Osteocyte (in vitro differentiated cells): ENCODE results near the gene ISG15. TPM values are rescaled to one million over a fixed set of nuclear protein-coding genes. Genes with fewer than 3 reads are reported as not detected.
"Not testable (repeated sequence)": the region's sequence is repeated elsewhere in the genome, so short reads cannot be mapped to it uniquely, and the experiment has no call there.

Experiments used
- DNase-seq: peaks from one replicate; pipeline ENCODE4 v3.0.0; 2021; ENCODE audit warnings: mixed read lengths; ENCODE audit not compliant: unreplicated experiment; ENCODE audit errors: extremely low spot score
- H3K27ac Mint-ChIP-seq: one replicate; pipeline ENCODE4 v1.8.0; 2021; ENCODE audit warnings: mild to moderate bottlenecking, mixed read lengths; ENCODE audit not compliant: unreplicated experiment
- H3K27me3 Mint-ChIP-seq: one replicate; pipeline ENCODE4 v1.8.0; 2021; ENCODE audit warnings: mixed read lengths; ENCODE audit not compliant: unreplicated experiment
- H3K36me3 Mint-ChIP-seq: one replicate; pipeline ENCODE4 v1.8.0; 2021; ENCODE audit warnings: mixed read lengths; ENCODE audit not compliant: unreplicated experiment
- H3K4me1 Mint-ChIP-seq: one replicate; pipeline ENCODE4 v1.8.0; 2021; ENCODE audit warnings: mixed read lengths; ENCODE audit not compliant: unreplicated experiment
- H3K4me3 Mint-ChIP-seq: one replicate; pipeline ENCODE4 v1.8.0; 2021; ENCODE audit warnings: mild to moderate bottlenecking, moderate library complexity, mixed read lengths; ENCODE audit not compliant: unreplicated experiment
- H3K9me3 Mint-ChIP-seq: one replicate; pipeline ENCODE4 v1.8.0; 2021; ENCODE audit warnings: mixed read lengths; ENCODE audit not compliant: unreplicated experiment
- CTCF ChIP-seq: fragments of 200-600 bp; sonication (generic); IDR thresholded peaks from 2 replicates; pipeline ENCODE4 v1.5.0; 2021; ENCODE audit warnings: antibody characterized with exemption, mild to moderate bottlenecking, moderate library complexity
- total RNA-seq: library from RNA; stranded (reverse); gene quantifications from 2 replicates; pipeline ENCODE4 v1.2.1, GENCODE V29; 2021

ISG15 gene
- total RNA-seq, 1 donor from 2014 or later = 30.6 TPM

DNA sequence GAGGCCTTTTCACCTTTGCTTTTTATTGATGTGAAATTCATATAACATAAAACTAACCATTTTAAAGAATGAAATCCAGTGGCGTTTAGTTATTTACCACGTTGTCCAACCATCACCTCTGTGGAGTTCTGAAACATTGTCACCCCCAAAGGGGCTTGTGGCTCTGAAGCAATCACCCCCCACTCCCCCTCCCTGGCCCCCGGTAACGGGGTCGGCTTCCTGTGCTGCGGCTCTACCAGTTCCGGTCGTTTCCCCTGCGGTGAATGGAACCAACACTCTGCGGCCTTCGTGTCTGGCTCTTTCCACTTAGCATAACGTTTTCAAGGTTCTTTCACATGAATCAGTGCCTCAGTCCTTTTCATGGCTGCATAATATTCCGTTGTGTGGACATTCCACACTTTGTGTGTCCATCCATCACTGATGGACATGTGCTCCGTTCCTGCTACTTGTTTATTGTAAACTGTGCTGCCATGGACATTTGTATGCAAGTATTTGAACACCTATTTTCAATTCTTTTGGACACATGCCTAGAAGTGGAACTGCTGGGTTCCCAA, 1.8 kb upstream of the ISG15 start:
- no peak for DNase-seq
- no peak for TF ChIP-seq CTCF
- Mint-ChIP-seq H3K9me3 (no peaks in the 10 kb centered on the region), H3K4me3 (no peak overlapping the region), H3K27ac (no peak overlapping the region), H3K27me3 (no peaks in the 10 kb centered on the region), H3K36me3 (peaks cover 5% of the 10 kb centered on the region), H3K4me1 (peaks cover 24% of the 10 kb centered on the region)

DNA sequence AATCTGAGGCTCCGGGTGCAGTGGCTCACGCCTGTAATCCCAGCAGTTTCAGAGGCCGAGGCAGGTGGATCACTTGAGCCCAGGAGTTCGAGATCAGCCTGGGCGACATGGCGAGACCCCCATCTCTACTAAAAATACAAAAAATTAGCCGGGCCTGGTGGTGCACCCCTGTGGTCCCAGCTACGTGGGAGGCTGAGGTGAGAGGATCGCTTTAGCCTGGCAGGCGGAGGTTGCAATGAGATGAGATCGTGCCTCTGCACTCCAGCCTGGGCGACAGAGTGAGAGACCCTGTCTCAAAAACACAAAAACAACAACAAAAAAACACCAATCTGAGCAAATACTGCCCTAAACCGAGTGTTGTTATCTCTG, 577 bp upstream of the ISG15 start:
- DNase-seq, H3K36me3 Mint-ChIP-seq, H3K9me3 Mint-ChIP-seq, H3K27me3 Mint-ChIP-seq: not testable (repeated sequence)
- Mint-ChIP-seq H3K4me3 (peak overlapping the region; percentile 82), H3K27ac (peak overlapping the region; percentile 94), H3K4me1 (peaks cover 24% of the 10 kb centered on the region)

- peaks cover 25% of the 10 kb centered on the region for H3K4me1 Mint-ChIP-seq
- peaks cover 3% of the 10 kb centered on the region for H3K36me3 Mint-ChIP-seq
- H3K9me3 Mint-ChIP-seq = no peaks in the 10 kb centered on the region
- no peaks in the 10 kb centered on the region for H3K27me3 Mint-ChIP-seq
- H3K4me3 Mint-ChIP-seq = peak overlapping the region; percentile 82
- no peak for TF ChIP-seq CTCF
- DNase-seq = no peak
- H3K27ac Mint-ChIP-seq = peak overlapping the region; percentile 94
Observed at GRCh38 chr1:1013922-1014648, 788 bp downstream of the ISG15 start.

DNA sequence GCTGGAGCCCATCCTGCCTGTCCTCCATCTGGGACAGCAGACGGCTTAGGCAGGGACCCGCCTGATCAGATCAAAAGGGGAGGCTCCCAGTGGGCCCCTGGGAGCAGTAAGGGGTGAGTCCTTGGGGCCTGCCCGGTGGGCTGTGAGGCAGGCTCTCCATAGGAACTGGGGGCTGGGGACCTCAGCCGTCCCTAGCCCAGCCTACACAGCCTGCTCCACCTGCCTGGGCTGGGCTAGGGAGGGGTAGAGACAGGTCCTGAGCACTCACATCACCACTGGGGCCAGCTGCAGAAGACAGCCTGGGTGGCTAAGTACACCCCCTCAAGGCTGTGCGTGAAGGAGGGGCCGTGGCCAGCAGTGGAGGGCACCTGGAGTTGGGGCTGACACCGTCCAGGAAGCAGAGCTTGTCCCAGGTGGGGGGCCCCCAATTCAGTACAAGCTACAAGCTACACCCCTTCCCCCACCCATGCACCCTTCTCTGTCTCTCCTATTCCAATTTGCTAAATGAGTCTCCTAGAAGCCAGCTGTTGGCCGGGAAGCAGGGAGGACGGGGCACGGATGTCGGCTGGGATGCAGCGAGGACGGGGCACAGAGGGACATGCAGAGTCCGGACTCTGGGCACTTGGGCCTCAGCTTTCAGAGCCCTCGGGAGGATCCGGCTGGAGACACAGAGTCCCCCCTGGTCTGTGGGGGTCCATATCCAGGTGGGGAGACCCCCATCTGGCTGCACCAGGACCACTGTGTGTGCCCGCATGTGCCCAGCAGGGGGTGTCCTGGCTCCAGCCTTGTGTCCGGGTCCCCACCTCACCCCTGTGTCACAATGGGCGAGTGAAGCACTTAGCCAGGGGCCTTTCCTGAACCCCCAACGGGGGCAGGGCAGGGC, 1.7 kb downstream of the ISG15 start:
- Mint-ChIP-seq H3K4me1 (peaks cover 26% of the 10 kb centered on the region), H3K4me3 (no peak overlapping the region), H3K36me3 (peaks cover 2% of the 10 kb centered on the region), H3K9me3 (no peaks in the 10 kb centered on the region), H3K27ac (peak overlapping the region; percentile 34), H3K27me3 (no peaks in the 10 kb centered on the region)
- DNase-seq = no peak
- peak; percentile 44 for TF ChIP-seq CTCF

DNA sequence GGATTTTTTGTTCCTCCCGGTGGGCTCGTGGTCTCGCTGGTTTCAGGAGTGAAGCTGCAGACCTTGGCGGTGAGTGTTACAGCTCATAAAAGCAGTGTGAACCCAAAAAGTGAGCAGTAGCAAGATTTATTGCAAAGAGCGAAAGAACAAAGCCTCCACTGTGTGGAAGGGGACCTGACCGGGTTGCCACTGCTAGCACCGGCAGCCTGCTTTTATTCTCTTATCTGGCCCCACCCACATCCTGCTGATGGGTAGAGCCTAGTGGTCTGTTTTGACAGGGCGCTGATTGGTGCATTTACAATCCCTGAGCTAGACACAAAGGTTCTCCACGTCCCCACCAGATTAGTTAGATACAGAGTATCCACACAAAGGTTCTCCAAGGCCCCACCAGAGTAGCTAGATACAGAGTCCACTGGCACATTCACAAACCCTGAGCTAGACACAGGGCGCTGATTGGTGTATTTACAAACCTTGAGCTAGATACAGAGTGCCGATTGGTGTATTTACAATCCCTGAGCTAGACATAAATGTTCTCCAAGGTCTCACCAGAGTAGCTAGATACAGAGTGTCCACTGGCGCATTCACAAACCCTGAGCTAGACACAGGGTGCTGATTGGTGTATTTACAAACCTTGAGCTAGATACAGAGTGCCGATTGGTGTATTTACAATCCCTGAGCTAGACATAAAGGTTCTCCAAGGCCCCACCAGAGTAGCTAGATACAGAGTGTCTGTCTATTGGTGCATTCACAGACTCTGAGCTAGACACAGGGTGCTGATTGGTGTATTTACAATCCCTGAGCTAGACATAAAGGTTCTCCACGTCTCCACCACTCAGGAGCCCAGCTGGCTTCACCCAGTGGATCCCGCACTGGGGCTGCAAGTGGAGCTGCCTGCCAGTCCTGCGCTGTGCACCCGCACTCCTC, 4.4 kb downstream of the ISG15 start:
- H3K4me3 Mint-ChIP-seq, H3K36me3 Mint-ChIP-seq, DNase-seq, H3K27ac Mint-ChIP-seq, H3K9me3 Mint-ChIP-seq, H3K27me3 Mint-ChIP-seq: not testable (repeated sequence)
- H3K4me1 Mint-ChIP-seq = peaks cover 38% of the 10 kb centered on the region

- not testable (repeated sequence) for H3K9me3 Mint-ChIP-seq, H3K27ac Mint-ChIP-seq, DNase-seq, H3K36me3 Mint-ChIP-seq, H3K4me3 Mint-ChIP-seq, H3K27me3 Mint-ChIP-seq
- H3K4me1 Mint-ChIP-seq = peaks cover 38% of the 10 kb centered on the region
Observed at GRCh38 chr1:1018321-1018685, 5.0 kb downstream of the ISG15 start.
